T-cell (primary cell): ENCODE measurements around the gene PTX4. TPM values are rescaled to one million over a fixed set of nuclear protein-coding genes. Genes with fewer than 3 reads are reported as not detected.

Experiments
- ATAC-seq, 4 experiments: fragments of 200-7000 bp in 3 of 4; fragments of 150-1000 bp in 1 of 4; cut with Tn5 transposase; replicated peaks in 1 of 4; 1 replicate in 3 of 4; 2 replicates in 1 of 4; pipeline ENCODE4 v1.10.0; 2021; ENCODE audit warnings: moderate library complexity in 3 of 4, mild to moderate bottlenecking in 2 of 4, moderate number of reproducible peaks in 1 of 4
- CTCF ChIA-PET, 2 donors: fragments of 300-600 bp; sonication (Branson Sonifier 250); formaldehyde crosslinking; loops; one replicate each; lab custom pipeline; 2022; ENCODE audit warnings: antibody characterized with exemption in 2 of 2; lab: Charles Lee
- POLR2A ChIA-PET, 2 donors: fragments of 300-600 bp; sonication (Branson Sonifier 250); formaldehyde crosslinking; loops; one replicate each; lab custom pipeline; 2022; ENCODE audit warnings: antibody characterized with exemption in 2 of 2; lab: Charles Lee
- DNase-seq, 35 experiments: peaks; one replicate each; pipeline versions ENCODE4 v3.0.0 to v3.0.0-alpha.2; 2013 to 2023
- H3K27ac ChIP-seq: one replicate; pipeline ENCODE4 v1.5.1; 2013; ENCODE audit warnings: low read length
- H3K27me3 ChIP-seq, 2 experiments: replicated peaks in 1 of 2; 1 replicate in 1 of 2; 2 replicates in 1 of 2; pipeline versions ENCODE4 v1.6.1 to v1.7.0; 2013; ENCODE audit warnings: low read length in 1 of 2, mixed read lengths in 1 of 2; ENCODE audit not compliant: control insufficient read depth in 2 of 2, insufficient read depth in 2 of 2; ENCODE audit errors: extremely low read depth in 1 of 2
- H3K36me3 ChIP-seq, 2 donors: 1 replicate in 1 of 2; 2 replicates in 1 of 2; pipeline versions ENCODE4 v1.6.1 to v1.7.0; 2013; ENCODE audit warnings: low read length in 1 of 2; ENCODE audit not compliant: control insufficient read depth in 2 of 2, insufficient read depth in 1 of 2; ENCODE audit errors: extremely low read depth in 1 of 2
- H3K4me1 ChIP-seq, 2 experiments: 1 replicate in 1 of 2; 2 replicates in 1 of 2; pipeline versions ENCODE4 v1.6.1 to v1.7.0; 2013; ENCODE audit warnings: low read length in 2 of 2, mixed read lengths in 1 of 2; ENCODE audit not compliant: insufficient read depth in 2 of 2, control insufficient read depth in 1 of 2; ENCODE audit errors: extremely low read depth in 1 of 2
- H3K4me3 ChIP-seq, 2 donors: 1 replicate in 1 of 2; 2 replicates in 1 of 2; pipeline versions ENCODE4 v1.5.1 to v1.7.0; 2013; ENCODE audit warnings: mild to moderate bottlenecking in 2 of 2, low read length in 1 of 2, moderate library complexity in 1 of 2; ENCODE audit not compliant: control insufficient read depth in 1 of 2; ENCODE audit errors: extremely low read depth in 1 of 2
- H3K9me3 ChIP-seq: 2 replicates; pipeline ENCODE4 v1.7.0; 2013
- H3K27ac Mint-ChIP-seq, 2 donors: one replicate each; pipeline ENCODE4 v1.8.0; 2020 to 2021; ENCODE audit warnings: mild to moderate bottlenecking in 2 of 2, mixed read lengths in 2 of 2
- H3K27me3 Mint-ChIP-seq, 2 donors: one replicate each; pipeline ENCODE4 v1.8.0; 2021 to 2022; ENCODE audit warnings: mixed read lengths in 2 of 2
- H3K36me3 Mint-ChIP-seq: one replicate; pipeline ENCODE4 v1.8.0; 2021; ENCODE audit warnings: mixed read lengths
- H3K4me1 Mint-ChIP-seq, 3 donors: one replicate each; pipeline ENCODE4 v1.8.0; 2020 to 2022; ENCODE audit warnings: mixed read lengths in 3 of 3, mild to moderate bottlenecking in 1 of 3
- H3K4me3 Mint-ChIP-seq, 3 donors: one replicate each; pipeline ENCODE4 v1.8.0; 2020 to 2022; ENCODE audit warnings: mild to moderate bottlenecking in 3 of 3, mixed read lengths in 3 of 3, moderate library complexity in 3 of 3
- H3K9me3 Mint-ChIP-seq, 3 donors: one replicate each; pipeline ENCODE4 v1.8.0; 2020 to 2022; ENCODE audit warnings: mixed read lengths in 3 of 3
- WGBS: methylation state at CpG from one replicate; pipeline ENCODE4 v1.1.5; 2013; ENCODE audit warnings: missing lambda C conversion rate; ENCODE audit not compliant: insufficient coverage; 5-methylcytosine and 5-hydroxymethylcytosine counted together
- total RNA-seq, 35 experiments: library from RNA in 6 of 35; stranded (reverse) in 6 of 35; fragments of 120-200 nt in 1 of 35; gene quantifications; one replicate each; pipeline versions ENCODE4 v1.2.1 to v1.2.4 and lab custom pipeline; 2013 to 2026

Gene PTX4
- total RNA-seq, 5 donors from 2014 or later (not counting 1 experiment from before 2014, with no cell fraction given), result 0.26 TPM; not detected in 4

GRCh38 chr16:1438229-1439057 is 50.3 kb downstream of the PTX4 start:
- DNase-seq, result no peak
- no peaks in the 10 kb centered on the region for H3K9me3 Mint-ChIP-seq
- Histone ChIP-seq H3K4me1 (peaks cover 0 to 5% of the 10 kb centered on the region in 2 experiments), H3K27ac (no peak overlapping the region), H3K9me3 (no peaks in the 10 kb centered on the region), H3K36me3 (peaks cover 0 to 7% of the 10 kb centered on the region in 2 donors), H3K4me3 (no peak overlapping the region), H3K27me3 (no peaks in the 10 kb centered on the region)
- no peaks in the 10 kb centered on the region for H3K36me3 Mint-ChIP-seq
- H3K4me3 Mint-ChIP-seq, result no peak overlapping the region
- POLR2A ChIA-PET, result no interaction called here
- ATAC-seq, result no peak
- H3K27me3 Mint-ChIP-seq, result no peaks in the 10 kb centered on the region
- CTCF ChIA-PET, result no interaction called here
- 90% methylated on average over 28 of the region's 35 CpGs for WGBS
- no peak overlapping the region for H3K27ac Mint-ChIP-seq
- no peaks in the 10 kb centered on the region for H3K4me1 Mint-ChIP-seq

- H3K36me3 Mint-ChIP-seq, result no peaks in the 10 kb centered on the region
- H3K4me1 ChIP-seq, result peaks cover 0 to 13% of the 10 kb centered on the region in 2 experiments
- H3K27me3 ChIP-seq, result peaks cover 0 to 2% of the 10 kb centered on the region in 2 experiments
- H3K9me3 ChIP-seq, result no peaks in the 10 kb centered on the region
- no peak overlapping the region for H3K27ac Mint-ChIP-seq
- no peaks in the 10 kb centered on the region for H3K27me3 Mint-ChIP-seq
- no peaks in the 10 kb centered on the region for H3K9me3 Mint-ChIP-seq
- ATAC-seq (no peak), DNase-seq (no peak)
- H3K4me3 Mint-ChIP-seq, result no peak overlapping the region
- H3K36me3 ChIP-seq, result peaks cover 0 to 1% of the 10 kb centered on the region in 2 donors
- no peak overlapping the region for H3K27ac ChIP-seq
- 90% methylated on average over 17 of the region's 22 CpGs for WGBS
- POLR2A ChIA-PET, result no interaction called here
- CTCF ChIA-PET, result no interaction called here
- no peaks in the 10 kb centered on the region for H3K4me1 Mint-ChIP-seq
- no peak overlapping the region for H3K4me3 ChIP-seq
These were observed 51.1 kb downstream of the PTX4 start for GRCh38 chr16:1437606-1438005.

DNA sequence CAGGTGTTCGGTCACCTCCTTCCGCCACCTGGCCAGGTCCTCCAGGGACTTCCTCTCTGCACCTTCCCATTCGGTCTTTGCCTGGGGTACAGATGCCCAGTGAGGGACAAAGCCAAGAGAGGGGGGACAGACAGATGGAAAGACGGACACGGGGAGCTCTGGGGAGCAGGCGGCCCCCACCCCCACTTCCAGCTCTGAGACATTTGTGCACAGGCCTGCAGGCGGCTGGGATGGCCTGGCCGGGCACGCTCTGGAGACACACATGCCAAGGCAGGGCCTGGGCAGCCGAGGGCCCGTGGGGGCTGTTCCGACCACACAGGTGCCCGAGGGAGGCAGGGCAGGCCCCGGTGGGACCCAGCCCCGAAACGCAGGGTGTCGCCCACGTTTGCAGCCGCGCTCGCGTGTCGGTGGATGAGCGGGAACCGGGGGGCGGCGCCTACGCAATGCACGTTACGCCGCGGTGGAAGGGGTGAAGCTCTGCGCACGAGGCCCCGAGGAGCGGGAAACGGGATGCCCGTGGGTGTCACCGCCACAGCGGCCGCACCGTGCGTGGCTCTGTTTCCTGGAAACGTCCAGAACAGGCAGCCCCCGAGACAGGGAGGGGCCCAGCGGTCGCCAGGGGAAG is 51.9 kb downstream of the PTX4 start:
- no peak for ATAC-seq
- POLR2A ChIA-PET, result no interaction called here
- H3K4me1 ChIP-seq, result peaks cover 0 to 20% of the 10 kb centered on the region in 2 experiments
- 90% methylated on average over 44 of the region's 47 CpGs for WGBS
- H3K4me3 ChIP-seq, result no peak overlapping the region
- no peak overlapping the region for H3K27ac ChIP-seq
- CTCF ChIA-PET, result no interaction called here
- Mint-ChIP-seq H3K4me1 (no peaks in the 10 kb centered on the region), H3K36me3 (no peaks in the 10 kb centered on the region), H3K4me3 (no peak overlapping the region), H3K9me3 (no peaks in the 10 kb centered on the region), H3K27me3 (no peaks in the 10 kb centered on the region), H3K27ac (no peak overlapping the region)
- H3K27me3 ChIP-seq, result peaks cover 0 to 3% of the 10 kb centered on the region in 2 experiments
- H3K36me3 ChIP-seq, result no peaks in the 10 kb centered on the region
- no peak for DNase-seq
- H3K9me3 ChIP-seq, result no peaks in the 10 kb centered on the region

DNA sequence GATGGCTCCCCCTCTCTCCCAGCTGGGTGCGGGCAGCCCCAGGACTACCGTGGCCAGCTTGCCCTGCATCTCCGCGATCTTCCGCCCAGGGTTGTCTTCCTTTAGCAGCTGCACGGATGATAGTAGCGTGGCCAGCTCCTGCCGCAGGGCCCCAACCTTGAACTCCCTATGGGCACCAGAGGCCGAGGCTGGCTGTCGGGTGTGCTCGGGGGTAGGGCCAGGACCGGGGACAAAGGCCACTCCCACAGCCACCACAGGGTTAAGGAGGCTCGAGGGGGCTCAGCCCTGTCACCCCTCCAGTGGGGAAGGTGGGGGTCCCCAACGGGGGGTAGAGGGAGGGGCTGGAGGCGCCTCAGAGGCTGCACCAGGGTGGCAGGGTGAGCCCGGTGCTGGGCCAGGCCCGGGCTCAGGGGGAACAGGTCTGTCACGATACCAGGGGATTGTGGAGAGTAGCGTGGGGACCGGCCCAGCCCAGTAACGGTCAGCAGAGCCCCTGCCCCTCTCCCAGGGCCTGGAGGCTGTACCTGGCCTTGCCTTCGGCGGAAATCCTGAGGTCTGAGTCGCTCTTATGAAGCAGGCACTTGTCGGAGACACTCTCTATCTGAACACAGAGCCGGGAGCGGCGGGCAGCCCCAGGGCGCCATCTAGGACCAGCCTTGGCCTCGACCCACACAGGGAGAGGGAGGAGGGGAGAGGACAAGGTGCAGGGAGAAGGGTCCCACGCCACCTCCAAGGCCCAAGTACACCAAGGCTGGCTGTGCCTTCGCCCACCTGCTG is 52.6 kb downstream of the PTX4 start:
- H3K4me3 ChIP-seq, result no peak overlapping the region
- H3K36me3 ChIP-seq, result no peaks in the 10 kb centered on the region
- Mint-ChIP-seq H3K36me3 (no peaks in the 10 kb centered on the region), H3K9me3 (no peaks in the 10 kb centered on the region), H3K4me3 (no peak overlapping the region), H3K4me1 (no peaks in the 10 kb centered on the region), H3K27ac (no peak overlapping the region), H3K27me3 (no peaks in the 10 kb centered on the region)
- no peak for DNase-seq
- ChIA-PET POLR2A (no interaction called here), CTCF (no interaction called here)
- H3K27me3 ChIP-seq, result peaks cover 0 to 8% of the 10 kb centered on the region in 2 experiments
- H3K4me1 ChIP-seq, result peaks cover 0 to 23% of the 10 kb centered on the region in 2 experiments
- 86% methylated on average over 18 of the region's 32 CpGs for WGBS
- H3K9me3 ChIP-seq, result no peaks in the 10 kb centered on the region
- H3K27ac ChIP-seq, result no peak overlapping the region
- no peak for ATAC-seq

Other genes with a start within 250 kb of the PTX4 start
- gene TPSAB1, start 248.2 kb downstream of the PTX4 start, total RNA-seq, result 1 to 10 TPM in 2 of 5 donors, under 1 TPM in 1, not detected in 2; 0.39 to 1.6 (median 1.2) TPM
- under 1 TPM in 4 of 5 donors, not detected in 1; 0.28 to 0.40 (median 0.31) TPM for gene TPSD1, start 232.9 kb downstream of the PTX4 start, total RNA-seq
- 100 to 1,000 TPM; 173 to 247 (median 190) TPM for gene UBE2I, start 179.3 kb downstream of the PTX4 start, total RNA-seq
- gene BAIAP3, start 155.3 kb downstream of the PTX4 start, total RNA-seq, result 10 to 100 TPM in 4 of 5 donors, 1 to 10 TPM in 1; 9.1 to 12.8 (median 12.7) TPM
- 10 to 100 TPM; 25.4 to 53.1 (median 48.1) TPM for gene TSR3, start 137.1 kb downstream of the PTX4 start, total RNA-seq
- 10 to 100 TPM; 42.6 to 66.5 (median 63.1) TPM for gene GNPTG, start 137.0 kb downstream of the PTX4 start, total RNA-seq
- 100 to 1,000 TPM in 3 of 5 donors, 10 to 100 TPM in 2; 85.3 to 131 (median 113) TPM for gene UNKL, start 74.2 kb downstream of the PTX4 start, total RNA-seq
- 10 to 100 TPM in 3 of 5 donors, 1 to 10 TPM in 2; 8.4 to 12.9 (median 10.8) TPM for gene UQCC4, start 68.2 kb downstream of the PTX4 start, total RNA-seq
- gene PERCC1, start 57.9 kb downstream of the PTX4 start, total RNA-seq, result 1 to 10 TPM in 2 of 5 donors, under 1 TPM in 3; 0.36 to 1.6 (median 0.90) TPM
- 1 to 10 TPM; 2.5 to 9.3 (median 6.5) TPM for gene CCDC154, start 44.4 kb downstream of the PTX4 start, total RNA-seq
- gene CLCN7, start 13.9 kb downstream of the PTX4 start, total RNA-seq, result 100 to 1,000 TPM in 3 of 5 donors, 10 to 100 TPM in 2; 77.1 to 141 (median 114) TPM
- gene TELO2, start 4.4 kb upstream of the PTX4 start, total RNA-seq, result 10 to 100 TPM; 36.0 to 73.0 (median 56.1) TPM
- gene TMEM204, start 44.7 kb upstream of the PTX4 start, total RNA-seq, result 100 to 1,000 TPM in 3 of 5 donors, 10 to 100 TPM in 2; 33.1 to 158 (median 115) TPM
- 10 to 100 TPM in 2 of 5 donors, 1 to 10 TPM in 3; 5.5 to 19.8 (median 8.1) TPM for gene IFT140, start 123.1 kb upstream of the PTX4 start, total RNA-seq
- 10 to 100 TPM; 26.4 to 36.4 (median 33.0) TPM for gene CRAMP1, start 123.4 kb upstream of the PTX4 start, total RNA-seq
- gene JPT2, start 189.3 kb upstream of the PTX4 start, total RNA-seq, result 10 to 100 TPM; 13.8 to 51.1 (median 41.3) TPM
- 100 to 1,000 TPM; 216 to 309 (median 290) TPM for gene MAPK8IP3, start 217.3 kb upstream of the PTX4 start, total RNA-seq